DOHH2 (cell line): ENCODE results near the gene PPFIBP2.

Experiments used
- H3F3A ChIP-seq: fragments of 200-600 bp; sonication (generic), shearing (Covaris generic); 2 replicates; pipeline ENCODE4 v1.6.0; 2016; ENCODE audit warnings: antibody characterized with exemption, mild to moderate bottlenecking; ENCODE audit not compliant: control insufficient read depth, insufficient read depth
- H3K27ac ChIP-seq: fragments of 200-600 bp; sonication (generic); 2 replicates; pipeline ENCODE4 v1.5.1; 2014; ENCODE audit warnings: low read depth, mild to moderate bottlenecking, low read length, moderate library complexity
- H3K27me3 ChIP-seq: fragments of 200-600 bp; sonication (generic); 2 replicates; pipeline ENCODE4 v1.6.1; 2014; ENCODE audit warnings: mild to moderate bottlenecking, low read length, mixed read lengths; ENCODE audit not compliant: control insufficient read depth
- H3K36me3 ChIP-seq: fragments of 200-600 bp; sonication (generic); 2 replicates; pipeline ENCODE4 v1.6.1; 2014; ENCODE audit warnings: mild to moderate bottlenecking, low read length, moderate library complexity, mixed read lengths; ENCODE audit not compliant: control insufficient read depth
- H3K4me1 ChIP-seq: fragments of 200-600 bp; sonication (generic); 2 replicates; pipeline ENCODE4 v1.6.1; 2014; ENCODE audit warnings: mild to moderate bottlenecking, low read length, mixed read lengths; ENCODE audit not compliant: control insufficient read depth
- H3K4me2 ChIP-seq: fragments of 200-600 bp; sonication (generic); 2 replicates; pipeline ENCODE4 v1.6.0; 2014; ENCODE audit warnings: mild to moderate bottlenecking, low read length, moderate library complexity
- H3K4me3 ChIP-seq: fragments of 200-600 bp; sonication (generic); 2 replicates; pipeline ENCODE4 v1.5.1; 2014; ENCODE audit warnings: mild to moderate bottlenecking, low read length, mixed read lengths
- H3K79me2 ChIP-seq: fragments of 200-600 bp; sonication (generic); 2 replicates; pipeline ENCODE4 v1.6.1; 2014; ENCODE audit warnings: mild to moderate bottlenecking, low read length, mixed read lengths; ENCODE audit not compliant: control insufficient read depth
- H3K9me2 ChIP-seq: fragments of 200-600 bp; sonication (generic); replicated peaks from 2 replicates; pipeline ENCODE4 v1.6.1; 2014; ENCODE audit warnings: mild to moderate bottlenecking, low read length, mixed read lengths; ENCODE audit not compliant: control insufficient read depth
- H3K9me3 ChIP-seq: fragments of 200-600 bp; sonication (generic); 2 replicates; pipeline ENCODE4 v1.6.1; 2014; ENCODE audit warnings: antibody characterized with exemption, low read length, mixed read lengths; ENCODE audit not compliant: control insufficient read depth, insufficient read depth
- H4K20me1 ChIP-seq: fragments of 200-600 bp; sonication (generic); 2 replicates; pipeline ENCODE4 v1.6.0; 2014; ENCODE audit warnings: low read depth, mild to moderate bottlenecking, antibody characterized with exemption, low read length, moderate library complexity; ENCODE audit not compliant: control insufficient read depth, insufficient read depth
- CTCF ChIP-seq: fragments of 200-600 bp; sonication (generic); IDR thresholded peaks from one replicate; pipeline ENCODE4 v1.5.1; 2014; ENCODE audit warnings: antibody characterized with exemption, mild to moderate bottlenecking, low read depth, low read length; ENCODE audit not compliant: poor library complexity, severe bottlenecking
- EZH2phosphoT487 ChIP-seq: fragments of 200-600 bp; sonication (generic); IDR thresholded peaks from 2 replicates; pipeline ENCODE4 v1.6.1; 2017; ENCODE audit warnings: borderline replicate concordance, mild to moderate bottlenecking, antibody characterized with exemption, low read length, moderate library complexity, mixed read lengths

PPFIBP2 gene

GRCh38 chr11:7471071-7471470, 42.7 kb upstream of the PPFIBP2 start:
- Histone ChIP-seq H4K20me1 (no peaks in the 10 kb centered on the region), H3F3A (no peaks in the 10 kb centered on the region), H3K9me3 (no peaks in the 10 kb centered on the region), H3K4me1 (no peaks in the 10 kb centered on the region), H3K4me2 (no peak overlapping the region), H3K27me3 (no peaks in the 10 kb centered on the region), H3K36me3 (no peaks in the 10 kb centered on the region), H3K4me3 (no peak overlapping the region), H3K9me2 (no peaks in the 10 kb centered on the region), H3K27ac (no peak overlapping the region), H3K79me2 (no peaks in the 10 kb centered on the region)
- TF ChIP-seq CTCF (no peak), EZH2phosphoT487 (no peak)

GRCh38 chr11:7473717-7474116, 40.1 kb upstream of the PPFIBP2 start:
- H3K9me3 ChIP-seq = no peaks in the 10 kb centered on the region
- no peaks in the 10 kb centered on the region for H3K36me3 ChIP-seq
- no peak overlapping the region for H3K4me2 ChIP-seq
- H3K27me3 ChIP-seq = 0 out of 2 replicates have a peak, but pooled peaks cover 3% of the 10 kb centered on the region
- H3F3A ChIP-seq = no peaks in the 10 kb centered on the region
- H3K4me3 ChIP-seq = no peak overlapping the region
- H3K9me2 ChIP-seq = no peaks in the 10 kb centered on the region
- no peaks in the 10 kb centered on the region for H4K20me1 ChIP-seq
- TF ChIP-seq CTCF (no peak), EZH2phosphoT487 (no peak)
- H3K27ac ChIP-seq = no peak overlapping the region
- H3K79me2 ChIP-seq = no peaks in the 10 kb centered on the region
- H3K4me1 ChIP-seq = no peaks in the 10 kb centered on the region

GRCh38 chr11:7480113-7480512, 33.7 kb upstream of the PPFIBP2 start:
- no peaks in the 10 kb centered on the region for H3K79me2 ChIP-seq
- H4K20me1 ChIP-seq = no peaks in the 10 kb centered on the region
- no peaks in the 10 kb centered on the region for H3K4me1 ChIP-seq
- no peaks in the 10 kb centered on the region for H3K9me2 ChIP-seq
- TF ChIP-seq CTCF (no peak), EZH2phosphoT487 (no peak)
- H3K27ac ChIP-seq = no peak overlapping the region
- H3K4me3 ChIP-seq = no peak overlapping the region
- H3K36me3 ChIP-seq = no peaks in the 10 kb centered on the region
- H3K4me2 ChIP-seq = no peak overlapping the region
- H3K27me3 ChIP-seq = 0 out of 2 replicates have a peak, but pooled peaks cover 3% of the 10 kb centered on the region
- H3F3A ChIP-seq = no peaks in the 10 kb centered on the region
- no peaks in the 10 kb centered on the region for H3K9me3 ChIP-seq

GRCh38 chr11:7484131-7484530, 29.7 kb upstream of the PPFIBP2 start:
- H3K27ac ChIP-seq = no peak overlapping the region
- no peaks in the 10 kb centered on the region for H3K4me1 ChIP-seq
- H3K9me2 ChIP-seq = no peaks in the 10 kb centered on the region
- no peak overlapping the region for H3K4me2 ChIP-seq
- H3K79me2 ChIP-seq = no peaks in the 10 kb centered on the region
- no peaks in the 10 kb centered on the region for H3K9me3 ChIP-seq
- no peaks in the 10 kb centered on the region for H3F3A ChIP-seq
- no peaks in the 10 kb centered on the region for H3K27me3 ChIP-seq
- no peaks in the 10 kb centered on the region for H3K36me3 ChIP-seq
- no peaks in the 10 kb centered on the region for H4K20me1 ChIP-seq
- H3K4me3 ChIP-seq = no peak overlapping the region
- TF ChIP-seq EZH2phosphoT487 (no peak), CTCF (no peak)
